Activated effector memory CD4-positive, alpha-beta T cell treated with anti-CD3 and anti-CD28 coated beads, Interleukin-2, amount 50 U/mL, for 16 hours (primary cell): ENCODE data around the gene ARHGEF12.

Experiments
- DNase-seq: peaks from one replicate; pipeline ENCODE4 v3.0.0-alpha.2; 2020

ARHGEF12 gene

GRCh38 chr11:120317689-120318480 is 18.3 kb upstream of the ARHGEF12 start:
- no peak for DNase-seq

- no peak for DNase-seq
Measured at GRCh38 chr11:120318906-120319305, 17.3 kb upstream of the ARHGEF12 start.

- DNase-seq, result peak; percentile 75
Measured at GRCh38 chr11:120324932-120325810, 11.0 kb upstream of the ARHGEF12 start, which contains the start of gene TLCD5. TLCD5 (plus strand) TSS chr11:120325299; CDS start chr11:120327442, 2,143 bp downstream.

GRCh38 chr11:120326228-120326627 is 10.0 kb upstream of the ARHGEF12 start:
- no peak for DNase-seq

GRCh38 chr11:120326845-120327281 is 9.3 kb upstream of the ARHGEF12 start:
- DNase-seq, result no peak

- DNase-seq, result no peak
Measured at GRCh38 chr11:120327311-120327710, 8.9 kb upstream of the ARHGEF12 start.

- DNase-seq, result no peak
Measured at GRCh38 chr11:120329556-120329955, 6.7 kb upstream of the ARHGEF12 start.

- no peak for DNase-seq
Measured at GRCh38 chr11:120330045-120330444, 6.2 kb upstream of the ARHGEF12 start.

- no peak for DNase-seq
Measured at GRCh38 chr11:120331301-120331996, 4.8 kb upstream of the ARHGEF12 start.

GRCh38 chr11:120332822-120333716 is 3.1 kb upstream of the ARHGEF12 start:
- no peak for DNase-seq

- DNase-seq, result no peak
Measured at GRCh38 chr11:120333801-120334200, 2.4 kb upstream of the ARHGEF12 start.

GRCh38 chr11:120334332-120334731 is 1.9 kb upstream of the ARHGEF12 start:
- no peak for DNase-seq

GRCh38 chr11:120334894-120335462 is 1.2 kb upstream of the ARHGEF12 start:
- peak; percentile 75 for DNase-seq

- no peak for DNase-seq
Measured at GRCh38 chr11:120335556-120335907, 681 bp upstream of the ARHGEF12 start.

GRCh38 chr11:120336641-120337354 is 585 bp downstream of the ARHGEF12 start:
- DNase-seq, result peak; percentile 76

- no peak for DNase-seq
Measured at GRCh38 chr11:120337355-120338106, 1.3 kb downstream of the ARHGEF12 start.

- DNase-seq, result no peak
Measured at GRCh38 chr11:120338107-120338933, 2.1 kb downstream of the ARHGEF12 start.

GRCh38 chr11:120339394-120339890 is 3.2 kb downstream of the ARHGEF12 start:
- no peak for DNase-seq

- no peak for DNase-seq
Measured at GRCh38 chr11:120340529-120340928, 4.3 kb downstream of the ARHGEF12 start.
